GM23248 (cell line): ENCODE data around the gene ARL16.

Experiments used
- EZH2 ChIP-seq: fragments of 200-600 bp; sonication (generic); IDR thresholded peaks from 2 replicates; pipeline ENCODE4 v1.6.1; 2018; ENCODE audit warnings: antibody characterized with exemption, mild to moderate bottlenecking; ENCODE audit not compliant: insufficient read depth, poor library complexity, severe bottlenecking
- EZH2phosphoT487 ChIP-seq: fragments of 200-600 bp; sonication (generic); IDR thresholded peaks from 2 replicates; pipeline ENCODE4 v1.6.1; 2018; ENCODE audit warnings: antibody characterized with exemption, moderate library complexity, mild to moderate bottlenecking, low read depth; ENCODE audit not compliant: insufficient read depth

DNA sequence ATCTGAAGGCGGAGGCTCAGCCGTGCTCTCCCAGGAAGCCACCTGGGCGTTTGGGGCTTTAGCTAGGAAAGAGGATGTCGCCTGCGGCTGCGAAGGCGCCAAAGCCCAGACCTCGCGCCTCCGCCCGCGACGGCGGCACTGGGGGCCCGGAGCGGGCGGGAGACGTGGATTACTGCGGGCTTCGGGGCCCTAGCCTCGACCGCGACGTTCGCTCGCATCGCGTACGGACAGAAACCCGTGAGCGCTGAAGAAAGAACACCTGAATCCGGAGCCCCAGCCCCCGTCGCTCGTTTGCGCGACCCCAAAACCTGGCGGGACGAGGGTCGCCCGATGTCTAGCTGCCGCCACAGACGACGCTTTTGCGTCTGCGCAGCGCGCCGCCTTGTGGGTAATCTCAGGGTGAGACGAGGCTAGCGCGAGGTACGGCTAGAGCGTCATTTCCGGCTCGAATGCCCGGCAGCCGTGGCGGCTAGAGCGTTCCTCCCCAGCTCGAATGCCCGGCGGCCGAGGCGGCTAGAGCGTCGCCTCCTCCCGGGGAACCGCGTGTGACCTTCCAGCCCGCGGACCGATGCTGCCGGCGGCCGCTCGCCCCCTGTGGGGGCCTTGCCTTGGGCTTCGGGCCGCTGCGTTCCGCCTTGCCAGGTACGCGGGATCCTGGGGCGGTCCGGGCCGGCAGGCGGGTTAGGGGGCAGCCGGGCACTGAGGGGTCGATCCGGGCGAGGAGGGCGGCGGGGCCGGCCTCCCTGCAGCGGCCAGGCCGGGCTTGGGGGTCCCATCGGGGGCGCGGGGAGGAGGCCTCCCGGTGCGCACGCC is 19.5 kb upstream of the ARL16 start, which contains the start of gene MRPL12:
- TF ChIP-seq EZH2phosphoT487 (no peak), EZH2 (no peak)
